ENCODE data around the gene OPCML.
A peak's percentile ranks its signal among the peaks of the same experiment; 100 is the strongest.

Gene OPCML

GRCh38 chr11:132531921-132532320 is 1000.4 kb downstream of the OPCML start:
- TF ChIP-seq CTCF (IDR thresholded peaks at IDR 0.05; ENCODE audit: insufficient read depth, low read length, missing control alignments) = no peak
- ChIA-PET CTCF (interaction anchor here (0.7 kb wide), 1 partner anchor 63 kb away, joined by 3 read pairs; no protein-coding TSS in a partner anchor), POLR2A (no interaction called here)
- DNase-seq (ENCODE audit: low read depth, low spot score) = no peak
- no peak overlapping the region for H3K4me3 ChIP-seq (ENCODE audit: low read depth, low read length)

- peak; percentile 37 for DNase-seq (ENCODE audit: low read depth, low spot score)
- CTCF ChIA-PET = interaction anchor here (0.8 kb wide), 1 partner anchor 16 kb away, joined by 3 read pairs; no protein-coding TSS in a partner anchor
- POLR2A ChIA-PET = no interaction called here
- TF ChIP-seq CTCF (IDR thresholded peaks at IDR 0.05; ENCODE audit: insufficient read depth, low read length, missing control alignments) = no peak
- no peak overlapping the region for H3K4me3 ChIP-seq (ENCODE audit: low read depth, low read length)
These were observed 1004.1 kb downstream of the OPCML start for GRCh38 chr11:132528181-132528580.

GRCh38 chr11:132523929-132524328 is 1008.4 kb downstream of the OPCML start:
- DNase-seq (ENCODE audit: low read depth, low spot score) = no peak
- ChIA-PET CTCF (interaction anchor here (1.5 kb wide), 1 partner anchor 18 kb away, joined by 4 read pairs; no protein-coding TSS in a partner anchor), POLR2A (no interaction called here)
- no peak for TF ChIP-seq CTCF (IDR thresholded peaks at IDR 0.05; ENCODE audit: insufficient read depth, low read length, missing control alignments)
- no peak overlapping the region for H3K4me3 ChIP-seq (ENCODE audit: low read depth, low read length)

GRCh38 chr11:132520199-132520598 is 1012.1 kb downstream of the OPCML start:
- POLR2A ChIA-PET = interaction anchor here (0.9 to 1.1 kb wide), 3 partner anchors 67 to 128 kb away, joined by 3 to 5 read pairs (median 3); no protein-coding TSS in a partner anchor
- TF ChIP-seq CTCF (IDR thresholded peaks at IDR 0.05; ENCODE audit: insufficient read depth, low read length, missing control alignments) = no peak
- no peak overlapping the region for H3K4me3 ChIP-seq (ENCODE audit: low read depth, low read length)
- CTCF ChIA-PET = interaction anchor here (1.0 kb wide), 1 partner anchor 420 kb away, joined by 3 read pairs; no protein-coding TSS in a partner anchor
- DNase-seq (ENCODE audit: low read depth, low spot score) = peak; percentile 55

GRCh38 chr11:132519241-132519815 is 1013.0 kb downstream of the OPCML start:
- H3K4me3 ChIP-seq (ENCODE audit: low read depth, low read length) = no peak overlapping the region
- DNase-seq (ENCODE audit: low read depth, low spot score) = peak; percentile 86
- TF ChIP-seq CTCF (IDR thresholded peaks at IDR 0.05; ENCODE audit: insufficient read depth, low read length, missing control alignments) = no peak
- ChIA-PET CTCF (interaction anchor here (1.0 to 1.8 kb wide), 2 partner anchors 71 to 420 kb away, joined by 3 to 7 read pairs; no protein-coding TSS in a partner anchor), POLR2A (interaction anchor here (1.0 to 1.1 kb wide), 2 partner anchors 66 to 85 kb away, joined by 3 to 4 read pairs; no protein-coding TSS in a partner anchor)

GRCh38 chr11:132504501-132505041 is 1027.7 kb downstream of the OPCML start:
- no peak for DNase-seq (ENCODE audit: low read depth, low spot score)
- CTCF ChIA-PET = no interaction called here
- POLR2A ChIA-PET = no interaction called here

More at GRCh38 chr11:132504501-132505041, 1027.7 kb downstream of the OPCML start:
- TF ChIP-seq CTCF (IDR thresholded peaks at IDR 0.05; ENCODE audit: insufficient read depth, low read length, missing control alignments) = no peak
- no peak overlapping the region for H3K4me3 ChIP-seq (ENCODE audit: low read depth, low read length)
